ENCODE data around the gene EIF4G3. TPM values are rescaled to one million over a fixed set of nuclear protein-coding genes. Genes with fewer than 3 reads are reported as not detected.

EIF4G3 gene
- total and polyA plus RNA-seq, 10 of the 15 experiments (the other 5 are each of a cell fraction or from before 2014, with no cell fraction given) = 7.4 to 45.1 (median 29.1) TPM

DNA sequence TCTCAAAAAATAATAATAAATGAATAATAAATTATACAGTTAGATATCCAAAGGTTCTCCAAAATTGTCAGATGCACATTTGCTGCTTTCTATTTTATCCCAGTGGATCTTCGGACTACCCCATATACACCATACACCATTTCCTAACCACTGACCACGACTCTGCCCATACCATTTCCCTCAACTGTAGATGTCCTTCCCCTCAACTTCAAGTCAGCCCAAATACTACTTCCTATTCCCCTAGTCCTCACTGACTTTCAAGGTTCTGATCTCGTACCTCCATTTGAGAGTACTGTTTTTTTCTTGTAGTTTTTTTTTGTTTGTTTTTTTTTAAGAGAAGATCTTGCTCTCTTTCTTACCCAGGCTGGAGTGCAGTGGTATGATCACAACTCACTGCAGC, 19.6 kb downstream of the EIF4G3 start:
- WGBS (ENCODE audit: insufficient coverage, insufficient replicate concordance, low lambda C conversion rate, missing lambda C conversion rate) = 98% methylated on average over 3 of the region's 3 CpGs
- RAD21 ChIA-PET (ENCODE audit: unreplicated experiment) = no interaction called here
- H4K20me1 ChIP-seq (ENCODE audit: control insufficient read depth, insufficient read depth) = no peaks in the 10 kb centered on the region
- no peak overlapping the region for H2AFZ ChIP-seq (ENCODE audit: control insufficient read depth, low read depth, low read length)
- DNase-seq (ENCODE audit: low read depth, low spot score) = no peak
- POLR2A ChIA-PET = no interaction called here
- 0 out of 2 replicates have a peak, but pooled peaks cover 3% of the 10 kb centered on the region for H3K4me1 ChIP-seq (ENCODE audit: control insufficient read depth, insufficient read depth, low read length)
- CTCF ChIA-PET = no interaction called here
- no peak overlapping the region for H3K4me3 ChIP-seq
- H3K27me3 ChIP-seq (replicated peaks in 1 of 2; ENCODE audit: control insufficient read depth in 2 of 2, insufficient read depth in 2 of 2, low read length in 1 of 2) = no peaks in the 10 kb centered on the region
- H3K9ac ChIP-seq (ENCODE audit: control insufficient read depth, insufficient read depth, low read length) = no peak overlapping the region
- peaks cover 1 to 10% of the 10 kb centered on the region in 2 experiments; a peak in 3 of 4 replicates for H3K36me3 ChIP-seq (ENCODE audit: control insufficient read depth in 2 of 2, insufficient read depth in 2 of 2, low read length in 1 of 2)
- intact Hi-C loops (cut with micrococcal nuclease; ENCODE audit: unreplicated experiment) (no loop called here), in situ Hi-C loops (cut with MboI) (no loop called here)
- BruUV-seq (replicated peaks) = no TSS peak
- no peak for FAIRE-seq
- H3K79me2 ChIP-seq (ENCODE audit: control insufficient read depth, insufficient read depth, low read length) = peaks cover 3% of the 10 kb centered on the region
- H3K4me2 ChIP-seq (ENCODE audit: control insufficient read depth, insufficient read depth) = no peak overlapping the region
- no peak overlapping the region for H3K27ac ChIP-seq (ENCODE audit: control insufficient read depth, insufficient read depth)
- no peaks in the 10 kb centered on the region for H3K9me3 ChIP-seq (replicated peaks; ENCODE audit: control insufficient read depth, insufficient read depth, low read length)
- SMC1A ChIA-PET (ENCODE audit: uncharacterized antibody, unreplicated experiment) = no interaction called here
- no peak for ATAC-seq
- TF ChIP-seq ZNF622 (IDR thresholded peaks at IDR 0.05) (no peak), POLR2AphosphoS2 (IDR thresholded peaks at IDR 0.05; ENCODE audit: low read depth, low read length) (no peak), BACH1 (IDR thresholded peaks at IDR 0.05; ENCODE audit: borderline replicate concordance) (no peak), NR2F1 (conservative IDR thresholded peaks at IDR 0.05) (no peak), ETV6 (conservative IDR thresholded peaks at IDR 0.05 in 1 of 2, IDR thresholded peaks at IDR 0.05 in 1 of 2; ENCODE audit: borderline replicate concordance in 1 of 2, low read depth in 1 of 2) (no peak), CBX5 (IDR thresholded peaks at IDR 0.05; ENCODE audit: low read depth) (no peak), PAX5 (IDR thresholded peaks at IDR 0.05; ENCODE audit: borderline replicate concordance, low read depth, low read length) (no peak), ZBED1 (IDR thresholded peaks at IDR 0.05; ENCODE audit: borderline replicate concordance) (no peak), MYC (IDR thresholded peaks at IDR 0.05; ENCODE audit: insufficient read depth, insufficient read length, insufficient replicate concordance, low read length, severe bottlenecking) (no peak), SMAD1 (IDR thresholded peaks at IDR 0.05; ENCODE audit: low read depth, partially characterized antibody) (no peak), NFYB (IDR thresholded peaks at IDR 0.05; ENCODE audit: insufficient read depth, low read depth, low read length) (no peak)
- TF ChIP-seq, protein P1, sequence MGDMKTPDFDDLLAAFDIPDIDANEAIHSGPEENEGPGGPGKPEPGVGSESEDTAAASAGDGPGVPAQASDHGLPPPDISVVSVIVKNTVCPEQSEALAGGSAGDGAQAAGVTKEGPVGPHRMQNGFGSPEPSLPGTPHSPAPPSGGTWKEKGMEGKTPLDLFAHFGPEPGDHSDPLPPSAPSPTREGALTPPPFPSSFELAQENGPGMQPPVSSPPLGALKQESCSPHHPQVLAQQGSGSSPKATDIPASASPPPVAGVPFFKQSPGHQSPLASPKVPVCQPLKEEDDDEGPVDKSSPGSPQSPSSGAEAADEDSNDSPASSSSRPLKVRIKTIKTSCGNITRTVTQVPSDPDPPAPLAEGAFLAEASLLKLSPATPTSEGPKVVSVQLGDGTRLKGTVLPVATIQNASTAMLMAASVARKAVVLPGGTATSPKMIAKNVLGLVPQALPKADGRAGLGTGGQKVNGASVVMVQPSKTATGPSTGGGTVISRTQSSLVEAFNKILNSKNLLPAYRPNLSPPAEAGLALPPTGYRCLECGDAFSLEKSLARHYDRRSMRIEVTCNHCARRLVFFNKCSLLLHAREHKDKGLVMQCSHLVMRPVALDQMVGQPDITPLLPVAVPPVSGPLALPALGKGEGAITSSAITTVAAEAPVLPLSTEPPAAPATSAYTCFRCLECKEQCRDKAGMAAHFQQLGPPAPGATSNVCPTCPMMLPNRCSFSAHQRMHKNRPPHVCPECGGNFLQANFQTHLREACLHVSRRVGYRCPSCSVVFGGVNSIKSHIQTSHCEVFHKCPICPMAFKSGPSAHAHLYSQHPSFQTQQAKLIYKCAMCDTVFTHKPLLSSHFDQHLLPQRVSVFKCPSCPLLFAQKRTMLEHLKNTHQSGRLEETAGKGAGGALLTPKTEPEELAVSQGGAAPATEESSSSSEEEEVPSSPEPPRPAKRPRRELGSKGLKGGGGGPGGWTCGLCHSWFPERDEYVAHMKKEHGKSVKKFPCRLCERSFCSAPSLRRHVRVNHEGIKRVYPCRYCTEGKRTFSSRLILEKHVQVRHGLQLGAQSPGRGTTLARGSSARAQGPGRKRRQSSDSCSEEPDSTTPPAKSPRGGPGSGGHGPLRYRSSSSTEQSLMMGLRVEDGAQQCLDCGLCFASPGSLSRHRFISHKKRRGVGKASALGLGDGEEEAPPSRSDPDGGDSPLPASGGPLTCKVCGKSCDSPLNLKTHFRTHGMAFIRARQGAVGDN (IDR thresholded peaks at IDR 0.05) = no peak
- TF ChIP-seq, protein P2, sequence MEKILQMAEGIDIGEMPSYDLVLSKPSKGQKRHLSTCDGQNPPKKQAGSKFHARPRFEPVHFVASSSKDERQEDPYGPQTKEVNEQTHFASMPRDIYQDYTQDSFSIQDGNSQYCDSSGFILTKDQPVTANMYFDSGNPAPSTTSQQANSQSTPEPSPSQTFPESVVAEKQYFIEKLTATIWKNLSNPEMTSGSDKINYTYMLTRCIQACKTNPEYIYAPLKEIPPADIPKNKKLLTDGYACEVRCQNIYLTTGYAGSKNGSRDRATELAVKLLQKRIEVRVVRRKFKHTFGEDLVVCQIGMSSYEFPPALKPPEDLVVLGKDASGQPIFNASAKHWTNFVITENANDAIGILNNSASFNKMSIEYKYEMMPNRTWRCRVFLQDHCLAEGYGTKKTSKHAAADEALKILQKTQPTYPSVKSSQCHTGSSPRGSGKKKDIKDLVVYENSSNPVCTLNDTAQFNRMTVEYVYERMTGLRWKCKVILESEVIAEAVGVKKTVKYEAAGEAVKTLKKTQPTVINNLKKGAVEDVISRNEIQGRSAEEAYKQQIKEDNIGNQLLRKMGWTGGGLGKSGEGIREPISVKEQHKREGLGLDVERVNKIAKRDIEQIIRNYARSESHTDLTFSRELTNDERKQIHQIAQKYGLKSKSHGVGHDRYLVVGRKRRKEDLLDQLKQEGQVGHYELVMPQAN (conservative IDR thresholded peaks at IDR 0.05) = no peak
- TF ChIP-seq, protein P3, sequence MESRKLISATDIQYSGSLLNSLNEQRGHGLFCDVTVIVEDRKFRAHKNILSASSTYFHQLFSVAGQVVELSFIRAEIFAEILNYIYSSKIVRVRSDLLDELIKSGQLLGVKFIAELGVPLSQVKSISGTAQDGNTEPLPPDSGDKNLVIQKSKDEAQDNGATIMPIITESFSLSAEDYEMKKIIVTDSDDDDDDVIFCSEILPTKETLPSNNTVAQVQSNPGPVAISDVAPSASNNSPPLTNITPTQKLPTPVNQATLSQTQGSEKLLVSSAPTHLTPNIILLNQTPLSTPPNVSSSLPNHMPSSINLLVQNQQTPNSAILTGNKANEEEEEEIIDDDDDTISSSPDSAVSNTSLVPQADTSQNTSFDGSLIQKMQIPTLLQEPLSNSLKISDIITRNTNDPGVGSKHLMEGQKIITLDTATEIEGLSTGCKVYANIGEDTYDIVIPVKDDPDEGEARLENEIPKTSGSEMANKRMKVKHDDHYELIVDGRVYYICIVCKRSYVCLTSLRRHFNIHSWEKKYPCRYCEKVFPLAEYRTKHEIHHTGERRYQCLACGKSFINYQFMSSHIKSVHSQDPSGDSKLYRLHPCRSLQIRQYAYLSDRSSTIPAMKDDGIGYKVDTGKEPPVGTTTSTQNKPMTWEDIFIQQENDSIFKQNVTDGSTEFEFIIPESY (IDR thresholded peaks at IDR 0.05) = no peak

Measured in GM12878 (cell line).